Gastrocnemius medialis (tissue), 4 donors: ENCODE results near the gene MAP2K6.

Experiments
- POLR2A ChIP-seq, 2 donors: fragments of 450-650 bp; IDR thresholded peaks; one replicate each; pipeline ENCODE4 v1.6.1; 2017; ENCODE audit warnings: antibody characterized with exemption in 2 of 2, mild to moderate bottlenecking in 2 of 2, moderate library complexity in 2 of 2
- TF ChIP-seq, protein P1 (sequence below), 5 experiments: fragments of 450-650 bp in 3 of 5; fragments of 200-600 bp in 2 of 5; sonication (generic) in 2 of 5; IDR thresholded peaks in 4 of 5; conservative IDR thresholded peaks in 1 of 5; 1 replicate in 4 of 5; 2 replicates in 1 of 5; pipeline ENCODE4 v1.5.1; 2016 to 2019; ENCODE audit warnings: antibody characterized with exemption in 5 of 5, mild to moderate bottlenecking in 3 of 5, moderate library complexity in 3 of 5

DNA sequence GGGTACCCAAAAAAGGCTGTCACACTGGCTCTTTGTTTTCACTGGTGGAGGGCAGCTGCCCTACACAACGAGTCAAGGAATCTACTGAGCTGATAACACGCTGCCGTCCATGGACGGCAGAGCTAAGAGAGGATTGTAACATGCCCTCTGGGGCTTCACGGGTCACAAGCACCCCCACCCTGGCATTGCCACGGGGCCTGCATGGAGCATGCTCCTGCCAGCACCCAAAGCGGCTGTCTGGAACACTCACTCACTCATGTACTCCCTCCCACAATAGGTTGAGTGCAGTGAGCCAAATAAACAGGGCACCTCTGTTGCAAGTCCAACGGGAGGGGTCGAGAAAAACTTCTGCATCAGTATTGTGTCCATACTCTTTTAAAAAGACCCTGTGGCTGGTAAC, 181.6 kb downstream of the MAP2K6 start:
- no peak for TF ChIP-seq POLR2A (IDR thresholded peaks at IDR 0.05)
- TF ChIP-seq, protein P1, sequence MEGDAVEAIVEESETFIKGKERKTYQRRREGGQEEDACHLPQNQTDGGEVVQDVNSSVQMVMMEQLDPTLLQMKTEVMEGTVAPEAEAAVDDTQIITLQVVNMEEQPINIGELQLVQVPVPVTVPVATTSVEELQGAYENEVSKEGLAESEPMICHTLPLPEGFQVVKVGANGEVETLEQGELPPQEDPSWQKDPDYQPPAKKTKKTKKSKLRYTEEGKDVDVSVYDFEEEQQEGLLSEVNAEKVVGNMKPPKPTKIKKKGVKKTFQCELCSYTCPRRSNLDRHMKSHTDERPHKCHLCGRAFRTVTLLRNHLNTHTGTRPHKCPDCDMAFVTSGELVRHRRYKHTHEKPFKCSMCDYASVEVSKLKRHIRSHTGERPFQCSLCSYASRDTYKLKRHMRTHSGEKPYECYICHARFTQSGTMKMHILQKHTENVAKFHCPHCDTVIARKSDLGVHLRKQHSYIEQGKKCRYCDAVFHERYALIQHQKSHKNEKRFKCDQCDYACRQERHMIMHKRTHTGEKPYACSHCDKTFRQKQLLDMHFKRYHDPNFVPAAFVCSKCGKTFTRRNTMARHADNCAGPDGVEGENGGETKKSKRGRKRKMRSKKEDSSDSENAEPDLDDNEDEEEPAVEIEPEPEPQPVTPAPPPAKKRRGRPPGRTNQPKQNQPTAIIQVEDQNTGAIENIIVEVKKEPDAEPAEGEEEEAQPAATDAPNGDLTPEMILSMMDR (IDR thresholded peaks at IDR 0.05 in 4 of 5, conservative IDR thresholded peaks at IDR 0.05 in 1 of 5) = no peak
